Hematopoietic multipotent progenitor cell treated with erythropoietin and hydrocortisone succinate and interleukin-3 and kit ligand, for 17 days (in vitro differentiated cells): ENCODE measurements around the gene SH3YL1.

Experiments
- DNase-seq: peaks from one replicate; pipeline ENCODE4 v3.0.0-alpha.2; 2015; ENCODE audit warnings: low spot score

SH3YL1 gene

GRCh38 chr2:177733-178132 is 86.1 kb downstream of the SH3YL1 start:
- no peak for DNase-seq

- no peak for DNase-seq
Observed at GRCh38 chr2:176917-177316, 86.9 kb downstream of the SH3YL1 start.

GRCh38 chr2:175880-176820 is 87.7 kb downstream of the SH3YL1 start:
- DNase-seq = no peak

GRCh38 chr2:175161-175786 is 88.6 kb downstream of the SH3YL1 start:
- DNase-seq = no peak

- peak; percentile 5 for DNase-seq
Observed at GRCh38 chr2:172120-172519, 91.7 kb downstream of the SH3YL1 start.

- DNase-seq = no peak
Observed at GRCh38 chr2:169741-170140, 94.1 kb downstream of the SH3YL1 start.
